Measurements from ENCODE around the gene HMGCL.
"Not testable (repeated sequence)": the region's sequence is repeated elsewhere in the genome, so short reads cannot be mapped to it uniquely, and the experiment has no call there.

Gene HMGCL

DNA sequence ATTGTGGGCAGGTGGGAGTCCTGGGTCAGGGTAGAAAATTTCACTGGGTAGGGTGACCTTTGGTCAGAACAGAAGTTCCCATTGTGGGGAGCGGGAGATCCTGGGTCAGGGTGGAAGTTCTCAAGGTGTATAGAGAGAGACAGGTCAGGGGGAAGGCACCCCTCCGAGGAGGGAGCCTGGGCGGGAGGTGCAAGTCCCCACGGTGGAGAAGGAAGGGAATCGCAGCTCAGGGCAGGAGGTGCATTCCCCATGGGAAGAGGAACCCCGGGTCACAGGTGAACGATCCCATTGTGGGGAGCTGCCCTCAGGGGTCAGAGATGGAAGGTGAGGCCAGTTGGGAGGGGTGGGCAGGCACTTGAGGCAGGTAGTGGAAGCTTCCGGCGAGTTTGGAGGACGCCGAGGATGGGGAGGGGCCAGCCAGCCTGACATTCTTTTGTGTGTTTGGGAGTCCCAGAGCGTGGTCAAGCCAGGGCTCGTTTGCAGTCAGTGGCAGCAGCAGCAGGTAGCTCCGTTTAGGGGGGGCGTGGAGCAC is 33.6 kb downstream of the HMGCL start:
- H3K27ac ChIP-seq, result peak overlapping the region; percentile 65
- TF ChIP-seq, protein P1, sequence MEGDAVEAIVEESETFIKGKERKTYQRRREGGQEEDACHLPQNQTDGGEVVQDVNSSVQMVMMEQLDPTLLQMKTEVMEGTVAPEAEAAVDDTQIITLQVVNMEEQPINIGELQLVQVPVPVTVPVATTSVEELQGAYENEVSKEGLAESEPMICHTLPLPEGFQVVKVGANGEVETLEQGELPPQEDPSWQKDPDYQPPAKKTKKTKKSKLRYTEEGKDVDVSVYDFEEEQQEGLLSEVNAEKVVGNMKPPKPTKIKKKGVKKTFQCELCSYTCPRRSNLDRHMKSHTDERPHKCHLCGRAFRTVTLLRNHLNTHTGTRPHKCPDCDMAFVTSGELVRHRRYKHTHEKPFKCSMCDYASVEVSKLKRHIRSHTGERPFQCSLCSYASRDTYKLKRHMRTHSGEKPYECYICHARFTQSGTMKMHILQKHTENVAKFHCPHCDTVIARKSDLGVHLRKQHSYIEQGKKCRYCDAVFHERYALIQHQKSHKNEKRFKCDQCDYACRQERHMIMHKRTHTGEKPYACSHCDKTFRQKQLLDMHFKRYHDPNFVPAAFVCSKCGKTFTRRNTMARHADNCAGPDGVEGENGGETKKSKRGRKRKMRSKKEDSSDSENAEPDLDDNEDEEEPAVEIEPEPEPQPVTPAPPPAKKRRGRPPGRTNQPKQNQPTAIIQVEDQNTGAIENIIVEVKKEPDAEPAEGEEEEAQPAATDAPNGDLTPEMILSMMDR (IDR thresholded peaks at IDR 0.05), result no peak
- TF ChIP-seq ZFX (IDR thresholded peaks at IDR 0.05; ENCODE audit: borderline replicate concordance), result no peak

DNA sequence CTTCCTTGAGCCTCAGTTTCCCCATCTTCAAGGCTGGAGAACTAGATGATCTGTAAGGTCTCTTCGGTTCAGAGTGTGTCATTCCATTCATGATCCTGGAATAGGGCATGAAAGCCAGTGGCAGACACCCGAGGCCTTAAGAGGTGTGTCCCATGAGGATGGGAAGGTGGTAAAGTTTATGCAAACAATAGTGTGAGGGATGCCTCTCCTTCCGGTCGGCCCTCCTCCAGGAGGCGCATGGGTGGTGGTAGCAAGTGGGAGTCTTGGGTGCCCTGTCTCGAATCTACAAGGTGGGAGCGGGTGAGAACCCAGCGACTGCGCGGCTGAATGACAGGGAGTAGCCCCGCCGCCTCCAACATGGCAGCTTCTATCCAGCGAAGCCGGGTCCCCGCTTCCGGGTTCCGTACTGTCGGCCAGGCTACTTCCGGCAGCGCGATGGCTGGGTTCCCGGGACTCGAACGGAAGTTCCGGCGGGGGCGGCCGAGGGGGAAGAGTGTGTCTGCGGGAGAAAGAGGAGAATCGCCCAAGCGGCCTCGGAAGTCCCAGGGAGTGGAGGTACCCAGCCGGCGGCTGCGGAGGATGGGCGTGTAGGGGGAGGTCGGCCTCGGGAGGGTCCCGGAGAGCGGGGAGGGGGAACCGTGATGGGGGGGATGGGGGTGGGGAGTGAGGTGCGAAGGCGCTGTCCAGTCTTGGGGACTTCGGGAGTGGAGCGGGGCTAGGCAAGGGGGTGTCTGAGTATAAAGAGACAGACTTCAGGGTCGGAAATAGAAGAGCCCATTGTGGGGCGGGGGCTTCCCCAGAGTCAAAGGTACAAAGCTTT is 34.3 kb downstream of the HMGCL start, which contains the start of gene LYPLA2:
Gene LYPLA2, plus strand, starts transcription at position 450 of the 820 bp plus-strand sequence. CDS start 1,538 bp downstream, outside the sequence.
- H3K27ac ChIP-seq, result peak within 1 kb of the TSS; percentile 65
- TF ChIP-seq, protein P1 (IDR thresholded peaks at IDR 0.05), result no peak
- TF ChIP-seq ZFX (IDR thresholded peaks at IDR 0.05; ENCODE audit: borderline replicate concordance), result no peak

DNA sequence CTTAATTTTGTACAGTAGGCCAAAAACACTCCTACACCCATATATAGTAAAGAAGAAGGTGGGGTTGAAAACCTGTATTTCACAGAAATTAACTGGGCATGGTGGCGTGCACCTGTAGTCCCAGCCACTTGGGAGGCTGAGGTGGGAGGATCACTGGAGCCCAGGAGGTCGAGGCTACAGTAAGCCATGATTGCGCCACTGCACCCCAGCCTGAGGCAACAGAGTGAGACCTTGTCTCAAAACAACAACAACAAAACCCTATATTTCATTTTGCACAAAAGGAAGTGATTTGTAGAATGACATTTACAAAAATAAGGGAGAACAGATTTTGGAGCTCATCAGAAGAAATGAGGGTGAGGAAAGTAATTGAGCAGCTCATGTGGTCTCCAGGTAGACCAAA is 36.5 kb downstream of the HMGCL start:
- peak overlapping the region; percentile 6; the same call in 1 of the 2 replicates for H3K27ac ChIP-seq
- TF ChIP-seq ZFX (IDR thresholded peaks at IDR 0.05; ENCODE audit: borderline replicate concordance), result no peak
- TF ChIP-seq, protein P1 (IDR thresholded peaks at IDR 0.05), result no peak

DNA sequence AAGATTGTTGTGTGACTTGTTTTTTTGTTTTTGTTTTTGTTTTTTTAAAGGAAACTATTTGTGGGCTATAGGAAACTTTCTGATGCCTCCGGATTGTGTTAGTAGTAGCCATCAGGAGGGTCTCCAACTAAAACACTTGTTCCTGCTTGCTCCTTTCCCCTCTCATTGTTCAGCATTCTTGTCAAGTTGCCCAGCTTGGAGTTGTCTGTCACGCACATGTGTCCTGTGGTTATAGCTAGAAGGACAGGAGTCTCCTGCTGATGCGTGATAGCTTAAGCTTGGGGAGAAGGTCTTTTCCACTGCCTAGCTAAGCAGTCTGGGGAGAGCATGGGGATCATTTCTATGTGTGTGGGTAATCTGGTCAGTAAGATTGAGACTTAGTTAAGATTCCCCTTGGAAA is 37.5 kb downstream of the HMGCL start:
- TF ChIP-seq ZFX (IDR thresholded peaks at IDR 0.05; ENCODE audit: borderline replicate concordance), result no peak
- TF ChIP-seq, protein P1 (IDR thresholded peaks at IDR 0.05), result no peak
- no peak overlapping the region for H3K27ac ChIP-seq

DNA sequence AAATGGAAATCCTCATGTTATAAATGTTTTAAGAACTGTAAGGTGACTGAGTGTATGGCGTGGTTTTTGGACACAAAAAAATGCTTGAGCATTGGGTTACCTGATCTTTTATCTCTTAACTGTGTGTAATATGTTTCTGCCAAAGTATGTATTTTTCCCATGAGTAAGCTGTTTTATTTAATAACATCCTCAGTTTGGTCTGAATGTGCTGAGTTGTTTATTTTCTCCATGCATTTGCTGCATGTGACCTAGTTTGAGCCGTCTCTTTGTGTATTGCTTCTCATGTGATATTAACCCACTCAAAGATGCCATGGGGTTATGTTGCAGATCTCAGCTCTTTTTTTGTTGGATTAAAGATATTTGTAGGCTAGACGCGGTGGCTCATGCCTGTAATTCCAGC is 40.4 kb downstream of the HMGCL start:
- TF ChIP-seq, protein P1 (IDR thresholded peaks at IDR 0.05), result no peak
- TF ChIP-seq ZFX (IDR thresholded peaks at IDR 0.05; ENCODE audit: borderline replicate concordance), result no peak
- no peak overlapping the region for H3K27ac ChIP-seq

DNA sequence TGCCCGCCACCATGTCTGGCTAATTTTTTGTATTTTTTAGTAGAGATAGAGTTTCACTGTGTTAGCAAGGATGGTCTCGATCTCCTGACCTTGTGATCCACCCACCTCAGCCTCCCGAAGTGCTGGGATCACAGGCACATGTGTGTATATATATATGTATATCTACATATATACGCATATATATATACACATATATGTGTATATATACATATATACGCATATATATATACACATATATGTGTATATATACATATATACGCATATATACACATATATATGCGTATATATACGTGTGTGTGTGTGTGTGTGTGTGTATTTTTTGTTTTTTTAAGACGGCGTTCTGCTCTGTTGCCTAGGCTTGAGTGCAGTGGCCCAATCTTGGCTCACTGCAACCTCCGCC is 42.1 kb downstream of the HMGCL start:
- H3K27ac ChIP-seq, result not testable (repeated sequence)

DNA sequence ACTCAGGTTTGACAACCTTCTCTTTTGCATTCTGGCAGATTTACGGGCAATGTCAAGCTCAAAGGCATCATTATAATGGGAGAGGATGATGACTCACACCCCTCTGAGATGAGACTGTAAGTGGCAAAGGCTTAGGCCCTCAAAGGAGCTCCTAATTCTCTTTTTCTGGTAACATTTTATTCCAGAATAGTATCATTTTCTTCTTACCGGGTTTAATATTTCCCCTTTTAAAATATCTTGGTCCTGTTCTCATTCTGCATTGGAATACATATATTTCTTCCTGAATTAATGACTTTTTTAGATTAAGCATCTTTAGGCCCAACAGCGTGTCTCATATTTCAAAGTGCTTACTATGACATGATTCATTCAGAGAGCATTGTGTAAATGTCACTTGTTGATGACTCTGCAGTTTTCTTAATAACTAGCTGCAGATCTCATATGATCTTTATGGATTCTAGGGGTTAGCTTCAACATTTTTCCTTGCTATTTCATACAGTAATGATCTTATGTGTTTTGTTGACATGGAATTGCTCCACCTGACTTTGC is 45.3 kb downstream of the HMGCL start:
- H3K27ac ChIP-seq, result no peak overlapping the region
- no peak for TF ChIP-seq ZFX (IDR thresholded peaks at IDR 0.05; ENCODE audit: borderline replicate concordance)
